Pons (tissue), 1 donor: ENCODE data around the gene FOSL1.
"Not testable (repeated sequence)": the region's sequence is repeated elsewhere in the genome, so short reads cannot be mapped to it uniquely, and the experiment has no call there.

Source experiments
- DNase-seq: peaks from one replicate; pipeline ENCODE4 v3.0.0-alpha.2; 2016; ENCODE audit warnings: low spot score

FOSL1 gene

GRCh38 chr11:65852508-65853245, 47.5 kb downstream of the FOSL1 start:
- DNase-seq = no peak

GRCh38 chr11:65851811-65852507, 48.2 kb downstream of the FOSL1 start:
- no peak for DNase-seq

GRCh38 chr11:65851083-65851579, 49.1 kb downstream of the FOSL1 start:
- no peak for DNase-seq

- no peak for DNase-seq
Measured at GRCh38 chr11:65850217-65851082, 49.7 kb downstream of the FOSL1 start.

DNA sequence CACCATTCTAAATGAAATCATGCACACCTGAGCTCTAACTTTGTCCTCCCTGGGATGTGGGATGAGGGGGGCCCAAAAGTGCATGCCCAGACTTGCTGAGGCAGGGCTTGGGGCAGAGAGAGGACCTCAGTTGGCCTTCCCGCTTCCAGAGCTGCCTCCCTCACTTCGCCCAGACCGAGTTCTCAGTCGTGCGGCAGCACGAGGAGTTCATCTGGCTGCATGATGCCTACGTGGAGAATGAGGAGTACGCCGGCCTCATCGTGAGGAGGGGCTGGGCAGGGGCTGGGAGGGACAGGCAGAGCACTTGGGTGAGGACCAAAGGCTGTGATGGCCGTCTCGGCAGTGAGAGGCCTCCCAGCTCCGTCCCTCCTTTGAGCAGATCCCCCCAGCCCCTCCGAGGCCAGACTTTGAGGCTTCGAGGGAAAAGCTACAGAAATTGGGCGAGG, 50.4 kb downstream of the FOSL1 start:
- DNase-seq = no peak

- DNase-seq = no peak
Measured at GRCh38 chr11:65849366-65849765, 50.8 kb downstream of the FOSL1 start.

- not testable (repeated sequence) for DNase-seq
Measured at GRCh38 chr11:65848693-65849092, 51.5 kb downstream of the FOSL1 start.

GRCh38 chr11:65847746-65848145, 52.4 kb downstream of the FOSL1 start:
- no peak for DNase-seq

DNA sequence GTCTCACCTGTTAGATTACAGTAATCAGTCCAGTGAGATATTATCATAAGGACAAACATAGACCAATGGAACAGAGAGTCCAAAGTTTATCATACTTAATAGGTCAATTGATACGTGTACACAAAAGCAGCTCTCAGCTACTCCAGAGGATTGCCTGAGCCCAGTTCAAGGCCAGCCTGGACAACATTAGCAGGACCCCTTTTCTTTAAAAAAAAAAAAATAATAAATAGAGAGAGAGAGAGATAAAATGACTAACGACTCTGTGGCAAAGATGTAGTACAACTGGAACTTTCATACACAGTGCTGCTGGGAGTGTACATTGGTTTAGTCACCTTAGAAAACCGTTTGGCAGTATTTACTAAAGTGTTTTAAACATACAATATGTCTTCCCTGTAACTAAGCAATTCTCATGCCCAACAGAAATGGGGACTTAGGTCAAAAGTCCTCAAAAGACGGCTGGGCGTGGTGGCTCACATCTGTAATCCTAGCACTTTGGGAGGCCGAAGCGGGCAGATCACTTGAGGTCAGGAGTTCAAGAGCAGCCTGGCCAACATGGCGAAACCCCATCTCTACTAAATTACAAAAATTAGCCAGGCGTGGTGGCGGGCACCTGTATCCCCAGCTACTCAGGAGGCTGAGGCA, 55.8 kb downstream of the FOSL1 start:
- DNase-seq = no peak

- DNase-seq = no peak
Measured at GRCh38 chr11:65843811-65844210, 56.4 kb downstream of the FOSL1 start.

- no peak for DNase-seq
Measured at GRCh38 chr11:65842144-65842543, 58.0 kb downstream of the FOSL1 start.
